H9 (cell line): ENCODE measurements around the gene GALNT9. TPM values are rescaled to one million over a fixed set of nuclear protein-coding genes. Genes with fewer than 3 reads are reported as not detected.

Experiments
- DNase-seq: peaks from one replicate; pipeline ENCODE4 v3.0.0-alpha.2; 2017
- H2AFZ ChIP-seq: one replicate; pipeline ENCODE4 v1.6.1; 2013; ENCODE audit warnings: mild to moderate bottlenecking, low read length, control low read depth, moderate library complexity
- H2AK5ac ChIP-seq: 2 replicates; pipeline ENCODE4 v1.6.1; 2013; ENCODE audit warnings: low read length, control low read depth, mixed read lengths; ENCODE audit not compliant: insufficient read length
- H2BK120ac ChIP-seq: one replicate; pipeline ENCODE4 v1.6.1; 2013; ENCODE audit warnings: low read depth, mild to moderate bottlenecking, low read length, control low read depth, inconsistent platforms; ENCODE audit not compliant: poor library complexity, severe bottlenecking
- H2BK12ac ChIP-seq: 2 replicates; pipeline ENCODE4 v1.6.1; 2013; ENCODE audit warnings: low read length, control low read depth, mixed read lengths, low read depth; ENCODE audit not compliant: insufficient read length
- H2BK15ac ChIP-seq: 2 replicates; pipeline ENCODE4 v1.6.1; 2013; ENCODE audit warnings: low read depth, low read length, control low read depth
- H2BK20ac ChIP-seq: one replicate; pipeline ENCODE4 v1.6.1; 2013; ENCODE audit warnings: low read depth, mild to moderate bottlenecking, low read length, control low read depth, inconsistent platforms; ENCODE audit not compliant: poor library complexity, severe bottlenecking
- H2BK5ac ChIP-seq: 2 replicates; pipeline ENCODE4 v1.6.1; 2013; ENCODE audit warnings: low read length, control low read depth, mixed read lengths; ENCODE audit not compliant: insufficient read length
- H3K14ac ChIP-seq: 2 replicates; pipeline ENCODE4 v1.6.1; 2013; ENCODE audit warnings: low read length, control low read depth; ENCODE audit not compliant: insufficient read depth
- H3K18ac ChIP-seq: 2 replicates; pipeline ENCODE4 v1.6.1; 2013; ENCODE audit warnings: low read depth, mild to moderate bottlenecking, mixed read lengths, low read length, control low read depth; ENCODE audit not compliant: insufficient read length
- H3K23ac ChIP-seq: 2 replicates; pipeline ENCODE4 v1.6.1; 2013; ENCODE audit warnings: low read length, control low read depth, mixed read lengths, low read depth; ENCODE audit not compliant: insufficient read length
- H3K23me2 ChIP-seq: 2 replicates; pipeline ENCODE4 v1.6.1; 2013; ENCODE audit warnings: low read depth, mild to moderate bottlenecking, mixed read lengths, low read length, control low read depth; ENCODE audit not compliant: insufficient read length, poor library complexity, severe bottlenecking
- H3K27ac ChIP-seq: 2 replicates; pipeline ENCODE4 v1.5.1; 2013; ENCODE audit warnings: low read length, control low read depth, mixed read lengths, low read depth; ENCODE audit not compliant: insufficient read length
- H3K27me3 ChIP-seq: 2 replicates; pipeline ENCODE4 v1.6.1; 2013; ENCODE audit warnings: low read length, control low read depth, inconsistent platforms; ENCODE audit not compliant: insufficient read depth
- H3K4ac ChIP-seq: 2 replicates; pipeline ENCODE4 v1.6.1; 2013; ENCODE audit warnings: low read depth, mild to moderate bottlenecking, control low read depth, inconsistent platforms, low read length, moderate library complexity
- H3K4me1 ChIP-seq: 2 replicates; pipeline ENCODE4 v1.6.1; 2013; ENCODE audit warnings: low read length, control low read depth, inconsistent platforms; ENCODE audit not compliant: insufficient read depth
- H3K4me2 ChIP-seq: 2 replicates; pipeline ENCODE4 v1.6.1; 2013; ENCODE audit warnings: low read length, control low read depth, mixed read lengths; ENCODE audit not compliant: insufficient read length, insufficient read depth
- H3K56ac ChIP-seq: 2 replicates; pipeline ENCODE4 v1.6.1; 2013; ENCODE audit warnings: low read depth, mild to moderate bottlenecking, mixed read lengths, low read length, control low read depth; ENCODE audit not compliant: insufficient read length
- H3K79me1 ChIP-seq: 2 replicates; pipeline ENCODE4 v1.6.1; 2013; ENCODE audit warnings: low read depth, mild to moderate bottlenecking, moderate library complexity, low read length, control low read depth, inconsistent platforms; ENCODE audit not compliant: insufficient read depth, poor library complexity, severe bottlenecking
- H3K79me2 ChIP-seq: 2 replicates; pipeline ENCODE4 v1.6.1; 2013; ENCODE audit warnings: low read length, control low read depth, inconsistent platforms; ENCODE audit not compliant: insufficient read depth
- H3K9ac ChIP-seq: 2 replicates; pipeline ENCODE4 v1.6.1; 2013; ENCODE audit warnings: low read length, control low read depth, mixed read lengths; ENCODE audit not compliant: insufficient read length; ENCODE audit errors: extremely low read depth
- H3K9me3 ChIP-seq: one replicate; pipeline ENCODE4 v1.6.1; 2013; ENCODE audit warnings: low read depth, low read length, inconsistent platforms; ENCODE audit not compliant: control insufficient read depth
- H3T11ph ChIP-seq: one replicate; pipeline ENCODE4 v1.6.1; 2013; ENCODE audit warnings: mild to moderate bottlenecking, low read length, control low read depth, inconsistent platforms
- H4K20me1 ChIP-seq: one replicate; pipeline ENCODE4 v1.6.1; 2013; ENCODE audit not compliant: control insufficient read depth, insufficient read length, insufficient read depth
- H4K5ac ChIP-seq: 2 replicates; pipeline ENCODE4 v1.6.1; 2013; ENCODE audit warnings: low read depth, mild to moderate bottlenecking, mixed read lengths, low read length, control low read depth; ENCODE audit not compliant: insufficient read length
- H4K8ac ChIP-seq: replicated peaks from 2 replicates; pipeline ENCODE4 v1.6.1; 2013; ENCODE audit warnings: low read length, control low read depth, mixed read lengths, low read depth; ENCODE audit not compliant: insufficient read length
- H4K91ac ChIP-seq: 2 replicates; pipeline ENCODE4 v1.6.1; 2013; ENCODE audit warnings: low read depth, mild to moderate bottlenecking, moderate library complexity, mixed read lengths, low read length, control low read depth; ENCODE audit not compliant: insufficient read length
- H3K27ac Mint-ChIP-seq, 3 experiments: 2 replicates in 2 of 3; 3 replicates in 1 of 3; pipeline ENCODE4 v1.8.0; 2020 to 2021; ENCODE audit warnings: mixed read lengths in 3 of 3, mild to moderate bottlenecking in 1 of 3, moderate library complexity in 1 of 3
- H3K27me3 Mint-ChIP-seq: 2 replicates; pipeline ENCODE4 v1.8.0; 2021; ENCODE audit warnings: low read depth, mild to moderate bottlenecking, moderate library complexity, mixed read lengths
- H3K36me3 Mint-ChIP-seq, 3 experiments: 2 replicates in 2 of 3; 3 replicates in 1 of 3; pipeline ENCODE4 v1.8.0; 2020 to 2021; ENCODE audit warnings: low read depth in 3 of 3, mixed read lengths in 3 of 3; ENCODE audit not compliant: insufficient read depth in 1 of 3
- H3K4me1 Mint-ChIP-seq, 2 experiments: 2 replicates each; pipeline ENCODE4 v1.8.0; 2020; ENCODE audit warnings: mixed read lengths in 2 of 2
- H3K4me3 Mint-ChIP-seq, 2 experiments: 2 replicates in 1 of 2; 3 replicates in 1 of 2; pipeline ENCODE4 v1.8.0; 2020 to 2021; ENCODE audit warnings: mild to moderate bottlenecking in 2 of 2, mixed read lengths in 2 of 2, moderate library complexity in 1 of 2
- H3K9me3 Mint-ChIP-seq, 2 experiments: 2 replicates in 1 of 2; 3 replicates in 1 of 2; pipeline ENCODE4 v1.8.0; 2020; ENCODE audit warnings: mild to moderate bottlenecking in 2 of 2, mixed read lengths in 2 of 2, moderate library complexity in 1 of 2
- WGBS: extraction: QIAGEN DNeasy Blood & Tissue Kit; methylation state at CpG from one replicate; pipeline ENCODE4 v1.1.7; 2013; ENCODE audit warnings: missing lambda C conversion rate, low lambda C conversion rate, mixed read lengths; ENCODE audit not compliant: insufficient read length; ENCODE audit errors: extremely low coverage; 5-methylcytosine and 5-hydroxymethylcytosine counted together
- total RNA-seq: library from RNA; stranded (reverse); gene quantifications from 2 replicates; pipeline ENCODE4 v1.2.1, GENCODE V29; 2021
- TF ChIP-seq, protein P1 (sequence below): fragments of 200-600 bp; sonication (generic); conservative IDR thresholded peaks from 3 replicates; pipeline ENCODE4 v1.8.0; 2021; ENCODE audit warnings: antibody characterized with exemption, mild to moderate bottlenecking

GALNT9 gene
- total RNA-seq, 1 experiment from 2014 or later: 0.35 TPM

DNA sequence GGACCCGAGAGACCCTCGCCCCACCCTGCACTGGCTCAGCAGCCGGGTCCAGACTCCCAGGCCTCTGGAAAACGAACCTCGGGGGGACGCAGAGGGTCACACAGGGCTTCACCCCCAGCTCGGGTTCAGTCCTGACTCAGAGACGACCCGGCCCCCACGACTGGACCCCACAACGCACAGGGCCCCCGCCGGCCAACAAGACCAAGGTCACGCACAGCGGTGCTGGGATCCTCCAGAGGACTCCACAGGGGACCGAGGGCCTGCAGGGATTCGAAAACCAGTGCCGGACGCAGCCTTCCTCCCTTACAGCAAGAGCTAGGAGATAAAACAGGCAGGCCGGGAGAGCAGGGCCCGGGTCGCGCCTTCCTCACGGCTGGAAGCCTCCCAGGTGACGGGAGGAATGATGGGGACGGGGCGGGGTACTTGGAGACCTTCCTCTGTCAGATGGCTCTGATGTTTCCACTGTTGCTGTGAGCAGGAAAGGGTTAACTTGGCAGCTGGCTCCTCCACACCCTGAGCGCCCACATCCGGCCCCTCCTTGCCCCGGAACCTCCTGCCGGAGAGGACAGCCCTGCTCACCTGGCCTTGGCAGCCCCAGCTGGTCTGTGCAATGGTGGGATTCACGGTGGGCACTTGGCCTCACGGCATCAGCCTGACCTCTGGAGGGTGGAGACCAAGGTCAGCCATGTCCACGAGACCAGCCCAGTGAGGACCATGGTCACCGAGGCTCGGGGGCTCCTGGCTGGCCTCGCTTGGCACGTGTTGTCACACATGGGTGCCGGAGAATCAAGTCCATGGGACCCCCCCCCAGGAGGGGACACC lies 46.2 kb downstream of the GALNT9 start:
- H3K23me2 ChIP-seq: no peaks in the 10 kb centered on the region
- no peak overlapping the region for H4K8ac ChIP-seq
- peaks cover 4% of the 10 kb centered on the region; the same call in 1 of the 2 replicates for H3K4me1 ChIP-seq
- H2BK120ac ChIP-seq: no peak overlapping the region
- no peak overlapping the region for H2AFZ ChIP-seq
- TF ChIP-seq, protein P1, sequence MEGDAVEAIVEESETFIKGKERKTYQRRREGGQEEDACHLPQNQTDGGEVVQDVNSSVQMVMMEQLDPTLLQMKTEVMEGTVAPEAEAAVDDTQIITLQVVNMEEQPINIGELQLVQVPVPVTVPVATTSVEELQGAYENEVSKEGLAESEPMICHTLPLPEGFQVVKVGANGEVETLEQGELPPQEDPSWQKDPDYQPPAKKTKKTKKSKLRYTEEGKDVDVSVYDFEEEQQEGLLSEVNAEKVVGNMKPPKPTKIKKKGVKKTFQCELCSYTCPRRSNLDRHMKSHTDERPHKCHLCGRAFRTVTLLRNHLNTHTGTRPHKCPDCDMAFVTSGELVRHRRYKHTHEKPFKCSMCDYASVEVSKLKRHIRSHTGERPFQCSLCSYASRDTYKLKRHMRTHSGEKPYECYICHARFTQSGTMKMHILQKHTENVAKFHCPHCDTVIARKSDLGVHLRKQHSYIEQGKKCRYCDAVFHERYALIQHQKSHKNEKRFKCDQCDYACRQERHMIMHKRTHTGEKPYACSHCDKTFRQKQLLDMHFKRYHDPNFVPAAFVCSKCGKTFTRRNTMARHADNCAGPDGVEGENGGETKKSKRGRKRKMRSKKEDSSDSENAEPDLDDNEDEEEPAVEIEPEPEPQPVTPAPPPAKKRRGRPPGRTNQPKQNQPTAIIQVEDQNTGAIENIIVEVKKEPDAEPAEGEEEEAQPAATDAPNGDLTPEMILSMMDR: no peak
- H3K27me3 ChIP-seq: peaks cover 2% of the 10 kb centered on the region; the same call in 1 of the 2 replicates
- no peak overlapping the region for H2BK12ac ChIP-seq
- H2BK20ac ChIP-seq: no peak overlapping the region
- no CpG with 5 or more reads among the region's 39 CpGs for WGBS
- no peaks in the 10 kb centered on the region for H3K79me1 ChIP-seq
- no peak overlapping the region for H3K27ac ChIP-seq
- H3K56ac ChIP-seq: no peak overlapping the region
- H3K79me2 ChIP-seq: no peaks in the 10 kb centered on the region
- H3K9ac ChIP-seq: no peak overlapping the region
- H3K9me3 ChIP-seq: no peaks in the 10 kb centered on the region
- no peak overlapping the region for H3K27ac Mint-ChIP-seq
- H3K36me3 Mint-ChIP-seq: no peaks in the 10 kb centered on the region
- no peak overlapping the region for H2BK15ac ChIP-seq
- peak overlapping the region; percentile 38 to 48; a peak in 3 of 5 replicates for H3K4me3 Mint-ChIP-seq
- no peak overlapping the region for H3K4ac ChIP-seq
- DNase-seq: peak; percentile 90
- no peak overlapping the region for H4K91ac ChIP-seq
- H3K18ac ChIP-seq: no peak overlapping the region
- H3K4me1 Mint-ChIP-seq: peaks cover 12 to 39% of the 10 kb centered on the region in 2 experiments
- H3T11ph ChIP-seq: no peak overlapping the region
- H4K5ac ChIP-seq: no peak overlapping the region
- H4K20me1 ChIP-seq: no peaks in the 10 kb centered on the region
- no peak overlapping the region for H3K23ac ChIP-seq
- H3K9me3 Mint-ChIP-seq: peaks cover 0 to 3% of the 10 kb centered on the region in 2 experiments; a peak in 1 of 5 replicates
- peaks cover 38% of the 10 kb centered on the region for H3K27me3 Mint-ChIP-seq
- no peak overlapping the region; the same call in 1 of the 2 replicates for H3K14ac ChIP-seq
- no peak overlapping the region for H2AK5ac ChIP-seq
- H3K4me2 ChIP-seq: peak overlapping the region; percentile 14
- H2BK5ac ChIP-seq: no peak overlapping the region
